Glutamatergic neuron (in vitro differentiated cells): ENCODE measurements around the gene VSIG8. TPM values are rescaled to one million over a fixed set of nuclear protein-coding genes. Genes with fewer than 3 reads are reported as not detected.

Source experiments
- DNase-seq: peaks from one replicate; pipeline ENCODE4 v3.0.0; 2022
- H3K27ac Mint-ChIP-seq: one replicate; pipeline ENCODE4 v1.8.0; 2020; ENCODE audit warnings: mild to moderate bottlenecking, mixed read lengths, inconsistent platforms; ENCODE audit not compliant: unreplicated experiment
- H3K27me3 Mint-ChIP-seq: one replicate; pipeline ENCODE4 v1.8.0; 2020; ENCODE audit warnings: mild to moderate bottlenecking, moderate library complexity, mixed read lengths, inconsistent platforms; ENCODE audit not compliant: unreplicated experiment
- H3K36me3 Mint-ChIP-seq: one replicate; pipeline ENCODE4 v1.8.0; 2020; ENCODE audit warnings: mild to moderate bottlenecking, mixed read lengths, inconsistent platforms; ENCODE audit not compliant: unreplicated experiment
- H3K4me1 Mint-ChIP-seq: one replicate; pipeline ENCODE4 v1.8.0; 2020; ENCODE audit warnings: mild to moderate bottlenecking, low read depth, mixed read lengths, inconsistent platforms; ENCODE audit not compliant: unreplicated experiment
- H3K4me3 Mint-ChIP-seq: one replicate; pipeline ENCODE4 v1.8.0; 2020; ENCODE audit warnings: mild to moderate bottlenecking, mixed read lengths, inconsistent platforms; ENCODE audit not compliant: unreplicated experiment
- H3K9me3 Mint-ChIP-seq: one replicate; pipeline ENCODE4 v1.8.0; 2020; ENCODE audit warnings: mild to moderate bottlenecking, moderate library complexity, mixed read lengths, inconsistent platforms; ENCODE audit not compliant: unreplicated experiment
- CTCF ChIP-seq: fragments of 200-600 bp; sonication (generic); IDR thresholded peaks from one replicate; pipeline ENCODE4 v1.5.0; 2021; ENCODE audit not compliant: partially characterized antibody, unreplicated experiment
- total RNA-seq: library from RNA; stranded (reverse); fragmentation: NEBNext Ultra II Directional; extraction: Animal tissue kit (Norgen Biotek cat#: 25700); gene quantifications from one replicate; pipeline ENCODE4 v1.2.1, GENCODE V29; 2021; ENCODE audit not compliant: unreplicated experiment

VSIG8 gene
- total RNA-seq, 1 donor from 2014 or later, result not detected

- Mint-ChIP-seq H3K27me3 (peaks cover 4% of the 10 kb centered on the region), H3K36me3 (no peaks in the 10 kb centered on the region), H3K4me1 (peaks cover 3% of the 10 kb centered on the region), H3K9me3 (peaks cover 1% of the 10 kb centered on the region), H3K4me3 (no peak overlapping the region), H3K27ac (no peak overlapping the region)
- DNase-seq, result no peak
- TF ChIP-seq CTCF, result no peak
Measured at GRCh38 chr1:159879136-159879535, 16.7 kb upstream of the VSIG8 start.

- Mint-ChIP-seq H3K27ac (no peak overlapping the region), H3K4me1 (peaks cover 3% of the 10 kb centered on the region), H3K27me3 (peaks cover 5% of the 10 kb centered on the region), H3K9me3 (peaks cover 1% of the 10 kb centered on the region), H3K4me3 (no peak overlapping the region), H3K36me3 (no peaks in the 10 kb centered on the region)
- DNase-seq, result no peak
- TF ChIP-seq CTCF, result no peak
Measured at GRCh38 chr1:159877695-159878444, 15.4 kb upstream of the VSIG8 start.

GRCh38 chr1:159873530-159874143, 11.2 kb upstream of the VSIG8 start:
- peaks cover 3% of the 10 kb centered on the region for H3K4me1 Mint-ChIP-seq
- no peak for TF ChIP-seq CTCF
- DNase-seq, result no peak
- H3K27me3 Mint-ChIP-seq, result peaks cover 7% of the 10 kb centered on the region
- peaks cover 1% of the 10 kb centered on the region for H3K9me3 Mint-ChIP-seq
- no peaks in the 10 kb centered on the region for H3K36me3 Mint-ChIP-seq
- no peak overlapping the region for H3K27ac Mint-ChIP-seq
- H3K4me3 Mint-ChIP-seq, result no peak overlapping the region

- Mint-ChIP-seq H3K4me3 (no peak overlapping the region), H3K36me3 (no peaks in the 10 kb centered on the region), H3K4me1 (peaks cover 3% of the 10 kb centered on the region), H3K27me3 (peaks cover 5% of the 10 kb centered on the region), H3K9me3 (peaks cover 1% of the 10 kb centered on the region), H3K27ac (no peak overlapping the region)
- DNase-seq, result no peak
- no peak for TF ChIP-seq CTCF
Measured at GRCh38 chr1:159872891-159873290, 10.4 kb upstream of the VSIG8 start.

GRCh38 chr1:159870704-159871103, 8.2 kb upstream of the VSIG8 start:
- TF ChIP-seq CTCF, result no peak
- H3K4me1 Mint-ChIP-seq, result peaks cover 8% of the 10 kb centered on the region
- no peak for DNase-seq
- H3K27ac Mint-ChIP-seq, result no peak overlapping the region
- H3K27me3 Mint-ChIP-seq, result peaks cover 8% of the 10 kb centered on the region
- H3K9me3 Mint-ChIP-seq, result no peaks in the 10 kb centered on the region
- H3K36me3 Mint-ChIP-seq, result no peaks in the 10 kb centered on the region
- H3K4me3 Mint-ChIP-seq, result no peak overlapping the region
